Measurements from ENCODE around the gene ASPG. TPM values are rescaled to one million over a fixed set of nuclear protein-coding genes. Genes with fewer than 3 reads are reported as not detected.
A peak's percentile ranks its signal among the peaks of the same experiment; 100 is the strongest.

The ASPG gene
- total RNA-seq, result 282 TPM

DNA sequence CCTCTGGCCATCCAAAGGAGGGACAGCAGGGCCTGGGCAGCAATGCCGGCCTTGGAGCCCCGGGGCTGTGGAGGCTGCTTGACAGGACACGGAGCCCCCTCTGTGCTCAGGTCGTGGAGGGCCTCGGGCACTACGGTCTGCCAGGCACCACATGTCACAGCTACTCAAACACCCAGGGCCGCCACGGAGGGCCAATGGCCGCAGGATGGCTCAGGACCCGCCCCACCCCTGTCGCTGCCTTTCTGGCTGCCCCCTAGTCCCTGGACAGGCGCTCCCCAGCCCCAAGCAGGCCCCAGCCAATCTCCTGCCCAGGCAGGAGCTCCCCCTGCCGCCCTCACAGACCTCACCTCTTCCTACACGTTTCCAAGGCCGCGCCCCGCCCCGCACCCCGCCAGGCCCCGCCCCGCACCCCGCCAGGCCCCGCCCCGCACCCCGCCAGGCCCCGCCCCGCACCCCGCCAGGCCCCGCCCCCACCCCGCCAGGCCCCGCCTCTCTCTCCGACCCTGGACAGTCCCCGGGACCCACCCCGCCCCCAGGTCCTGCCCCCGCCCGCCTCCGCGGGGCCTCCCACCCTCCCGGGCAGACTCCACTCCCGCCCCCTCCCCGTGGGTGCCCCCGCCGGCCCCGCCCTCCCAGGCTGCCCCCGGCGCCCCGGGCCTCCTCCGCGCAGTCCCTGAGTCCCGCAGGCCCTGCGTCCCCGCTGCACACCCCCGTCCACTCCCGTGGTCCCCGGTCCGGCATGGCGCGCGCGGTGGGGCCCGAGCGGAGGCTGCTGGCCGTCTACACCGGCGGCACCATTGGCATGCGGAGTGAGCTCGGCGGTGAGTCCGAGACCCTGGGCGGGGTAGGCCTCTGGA lies at the start of gene ASPG:
Gene ASPG, plus strand, starts transcription at position 669 of the 857 bp plus-strand sequence. Its CDS starts 71 bp downstream, at position 740.
- ATAC-seq, result peak; percentile 65
- peak; percentile 91 for DNase-seq (ENCODE audit: low spot score)

DNA sequence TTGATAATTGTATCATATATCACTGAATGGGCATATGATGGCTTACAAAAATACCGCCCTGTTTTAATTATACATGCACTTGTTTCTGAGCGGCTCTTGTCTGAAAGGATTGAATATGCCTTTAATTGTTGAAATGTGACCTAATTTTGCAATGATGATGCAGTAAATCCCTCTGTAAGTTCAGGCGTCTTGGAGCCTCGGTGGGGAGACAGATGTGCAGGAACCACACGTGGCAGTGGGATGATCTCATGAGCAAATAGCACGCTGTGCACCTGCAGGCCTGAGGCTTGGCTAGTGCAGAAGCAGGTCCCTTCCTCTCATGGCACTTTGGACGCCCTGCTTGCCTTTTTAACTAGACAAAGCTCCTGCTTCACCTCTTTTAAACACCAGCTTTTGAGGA lies 49.3 kb upstream of the ASPG start:
- DNase-seq (ENCODE audit: low spot score), result no peak
- ATAC-seq, result no peak

DNA sequence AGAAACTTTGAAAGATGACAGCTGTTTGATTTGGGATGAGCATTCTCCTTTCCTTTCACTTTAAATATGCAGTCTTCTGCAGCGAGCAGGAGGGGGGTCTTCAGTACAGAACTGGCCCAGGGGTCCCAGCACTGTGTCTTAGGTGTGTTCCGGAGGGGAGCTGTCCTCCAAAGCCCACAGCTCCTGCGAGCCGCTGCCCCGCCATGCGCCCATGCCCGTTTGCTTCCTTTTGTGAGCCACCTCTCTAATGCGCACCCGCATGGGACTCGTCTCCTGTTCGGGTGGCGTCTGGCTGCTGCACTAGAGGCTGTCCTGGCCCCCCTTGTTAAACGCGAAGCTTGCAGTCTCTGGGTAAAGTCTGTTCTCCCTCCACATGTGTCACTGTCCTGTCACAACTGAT lies 48.4 kb upstream of the ASPG start:
- ATAC-seq, result no peak
- no peak for DNase-seq (ENCODE audit: low spot score)

DNA sequence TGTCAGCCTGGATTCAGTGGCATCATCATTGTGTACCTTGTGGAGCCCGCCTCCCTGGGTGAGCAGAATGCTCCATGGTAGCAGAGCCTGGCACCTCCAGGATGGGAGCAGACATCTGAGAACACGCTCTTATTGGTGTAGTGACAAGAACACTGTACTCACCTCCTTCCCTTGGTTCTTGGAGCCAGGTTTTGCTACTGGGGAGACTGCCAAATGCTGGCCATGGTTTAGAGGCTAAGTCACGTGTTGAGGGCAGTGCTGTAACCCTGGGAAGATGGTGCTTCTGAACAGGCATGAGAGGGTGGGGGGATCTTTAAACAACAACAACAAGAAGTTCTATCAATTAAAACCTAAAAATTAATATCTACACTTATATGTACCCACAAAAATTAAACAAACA lies 47.6 kb upstream of the ASPG start:
- no peak for DNase-seq (ENCODE audit: low spot score)

DNA sequence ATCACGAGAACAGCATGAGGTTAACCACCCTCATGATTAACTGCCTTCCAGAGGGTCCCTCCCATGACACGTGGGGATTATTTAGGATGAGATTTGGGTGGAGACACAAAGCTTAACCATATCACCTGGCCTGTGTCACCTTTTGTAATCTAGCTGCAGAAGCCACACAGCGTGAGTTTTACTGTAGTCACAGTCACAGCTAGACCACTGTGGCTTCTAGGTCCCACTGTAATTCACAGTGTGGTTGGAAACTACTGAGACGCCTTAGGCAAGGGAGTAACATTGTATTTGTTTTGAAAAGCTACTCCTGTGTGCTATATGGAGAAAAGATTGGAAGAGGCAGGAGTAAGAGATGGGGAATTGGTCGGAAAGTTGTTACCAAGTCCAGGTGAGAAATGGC lies 46.3 kb upstream of the ASPG start:
- no peak for ATAC-seq
- no peak for DNase-seq (ENCODE audit: low spot score)

More for the DNA sequence above, 47.6 kb upstream of the ASPG start:
- ATAC-seq, result no peak

DNA sequence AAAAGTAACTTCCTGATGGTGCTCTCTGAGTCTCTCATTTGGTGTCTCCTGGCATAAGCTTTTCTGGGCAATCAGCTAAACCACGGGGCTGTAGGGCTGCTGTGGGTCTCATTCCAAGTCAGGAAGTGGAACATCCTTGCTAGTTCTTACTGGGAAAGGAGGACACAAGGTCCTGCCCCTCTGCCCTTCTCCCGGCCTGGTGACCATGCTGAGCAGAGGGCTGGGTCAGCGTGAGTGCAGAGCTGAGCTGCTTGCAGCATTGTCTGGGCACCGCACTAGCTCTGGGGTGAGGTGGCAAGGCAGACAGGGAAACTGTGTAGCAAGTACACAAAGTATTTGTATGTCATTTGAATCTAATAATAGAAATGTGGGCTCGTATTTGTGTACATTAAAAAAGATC lies 45.0 kb upstream of the ASPG start:
- ATAC-seq (no peak), DNase-seq (ENCODE audit: low spot score) (no peak)

DNA sequence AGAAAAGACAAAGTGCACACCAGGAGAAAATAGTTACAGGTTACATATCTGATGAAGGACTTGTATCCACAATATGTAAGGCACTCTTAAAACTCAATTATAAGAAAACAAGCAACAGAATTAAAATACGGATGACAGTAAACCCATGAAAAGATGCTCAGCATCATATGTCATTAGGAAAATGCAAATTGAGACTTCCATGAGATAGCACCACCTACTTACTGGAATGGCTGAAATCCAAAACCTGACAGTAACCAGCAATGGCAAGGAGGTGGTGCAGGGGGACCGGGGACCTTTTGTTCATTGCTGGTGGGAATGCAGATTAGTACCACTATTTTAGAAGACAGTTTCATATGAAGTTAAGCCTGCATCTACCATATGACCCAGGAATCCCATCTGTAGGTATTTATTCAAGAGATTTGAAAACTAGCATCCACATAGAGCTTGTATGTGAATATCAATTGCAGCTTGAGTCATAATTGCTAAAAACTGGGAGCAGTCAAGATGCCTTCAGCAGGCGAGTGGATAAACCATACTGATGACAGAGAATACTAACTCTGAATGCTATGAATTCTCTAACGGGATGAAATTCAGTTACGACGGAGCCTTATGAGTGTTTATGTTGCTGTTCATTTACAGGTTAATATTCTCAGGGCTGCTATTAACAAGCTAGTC lies 43.9 kb upstream of the ASPG start:
- ATAC-seq, result no peak
- no peak for DNase-seq (ENCODE audit: low spot score)

DNA sequence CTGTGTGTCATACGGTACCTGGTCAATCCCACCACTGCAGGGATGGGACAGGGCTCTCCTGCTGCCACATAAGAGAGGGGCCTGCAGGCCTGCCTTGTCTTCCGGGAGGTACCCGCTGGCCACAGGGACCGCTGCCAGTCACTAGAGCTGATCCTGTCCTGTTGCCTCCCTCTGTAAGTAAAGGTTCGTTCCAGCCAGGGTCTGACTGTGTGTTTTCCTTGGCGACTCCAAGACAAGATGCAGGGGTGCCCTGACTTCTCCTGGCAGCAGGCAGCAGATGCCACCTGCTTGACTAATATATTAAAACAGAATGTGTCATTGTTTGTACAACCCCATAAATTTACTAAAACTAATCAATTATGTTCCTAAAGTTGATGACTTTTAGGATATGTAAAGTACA lies 41.5 kb upstream of the ASPG start:
- no peak for ATAC-seq

DNA sequence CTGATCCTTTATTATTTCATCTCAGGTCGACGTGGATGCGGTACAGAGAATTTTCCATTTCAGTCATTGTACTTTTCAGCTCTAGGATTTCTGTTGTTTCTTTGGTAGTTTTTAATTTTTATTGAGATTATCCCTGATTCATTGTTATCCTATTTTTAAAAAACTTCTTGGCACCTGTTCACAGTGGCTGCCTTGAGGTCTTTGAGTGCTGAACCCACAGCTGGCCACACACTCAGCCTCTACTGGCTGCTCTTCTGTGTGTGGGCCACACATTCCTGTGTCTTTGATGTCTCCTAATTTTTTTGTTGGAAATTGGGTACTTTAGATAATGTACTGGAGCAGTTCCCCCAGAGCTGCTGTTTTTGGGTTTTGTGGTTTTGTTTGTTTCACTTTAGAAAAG lies 37.7 kb upstream of the ASPG start:
- ATAC-seq (no peak), DNase-seq (ENCODE audit: low spot score) (no peak)

More for the DNA sequence above, 41.5 kb upstream of the ASPG start:
- no peak for DNase-seq (ENCODE audit: low spot score)

DNA sequence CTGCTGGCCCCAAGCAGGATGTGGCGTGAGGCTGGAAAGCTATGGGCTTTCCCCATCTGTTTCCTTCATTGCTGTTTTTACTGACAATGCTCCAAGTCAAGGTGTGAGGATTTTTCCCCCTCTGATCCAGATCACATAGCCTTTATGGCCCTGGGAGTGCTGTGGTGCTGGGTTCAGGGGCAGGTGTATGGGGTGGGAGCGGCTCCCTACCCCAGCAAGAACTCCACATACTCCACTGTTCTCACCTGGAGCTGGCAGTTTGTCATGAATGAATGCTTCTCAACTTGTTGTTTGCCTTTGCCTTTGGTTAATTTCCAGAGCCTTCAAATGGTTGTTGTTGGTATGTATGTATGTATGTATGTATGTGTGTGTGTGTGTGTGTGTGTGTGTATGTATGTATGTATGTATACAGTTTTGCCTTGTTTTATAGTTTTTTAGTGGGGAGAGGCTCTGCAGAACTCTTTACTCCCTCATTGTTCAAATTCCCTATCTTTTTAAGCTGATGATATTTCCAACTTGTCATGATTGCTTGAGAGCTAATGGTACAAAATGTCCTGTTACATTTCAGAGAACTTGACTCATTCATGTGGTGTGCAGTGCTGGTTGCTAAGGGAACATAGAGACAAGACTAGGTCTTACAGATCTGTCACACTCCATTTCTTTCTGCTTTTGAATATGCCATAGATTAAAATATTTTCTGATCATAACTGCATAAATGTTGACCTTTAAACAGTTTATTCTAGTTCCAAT lies 36.6 kb upstream of the ASPG start:
- no peak for ATAC-seq
- DNase-seq (ENCODE audit: low spot score), result no peak

DNA sequence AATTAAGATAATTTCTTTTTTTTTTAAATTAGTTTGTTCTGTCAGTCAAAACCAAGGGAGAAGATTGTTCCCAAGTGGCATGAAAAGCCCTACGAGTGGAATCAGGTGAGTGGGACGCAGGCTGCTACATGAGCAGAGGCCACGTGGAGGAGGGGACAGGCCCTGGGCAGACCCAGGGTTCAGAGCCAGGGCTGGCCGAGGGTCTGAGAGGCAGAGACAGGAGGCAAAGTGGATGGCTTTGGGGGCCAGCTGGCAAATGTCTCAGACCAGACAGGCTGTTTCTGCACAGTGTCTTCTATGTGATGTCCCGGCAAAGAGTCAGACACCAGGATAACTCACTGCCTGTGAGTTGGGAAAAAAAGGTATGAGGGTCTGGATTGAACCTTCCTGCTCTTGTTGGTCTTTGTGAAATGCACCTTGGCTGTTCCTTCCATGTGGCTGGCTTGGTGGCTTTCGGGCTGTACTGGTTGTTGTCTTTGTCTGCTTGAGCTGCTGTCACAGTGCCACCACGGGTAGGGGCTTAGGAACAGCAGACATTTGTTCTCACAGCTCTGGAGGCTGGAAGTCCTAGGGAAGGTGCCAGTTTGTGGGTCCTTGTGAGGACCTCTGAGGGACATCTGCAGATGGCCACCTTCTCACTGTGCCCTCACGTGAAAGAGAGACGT lies 35.8 kb upstream of the ASPG start:
- DNase-seq (ENCODE audit: low spot score), result no peak
- no peak for ATAC-seq

DNA sequence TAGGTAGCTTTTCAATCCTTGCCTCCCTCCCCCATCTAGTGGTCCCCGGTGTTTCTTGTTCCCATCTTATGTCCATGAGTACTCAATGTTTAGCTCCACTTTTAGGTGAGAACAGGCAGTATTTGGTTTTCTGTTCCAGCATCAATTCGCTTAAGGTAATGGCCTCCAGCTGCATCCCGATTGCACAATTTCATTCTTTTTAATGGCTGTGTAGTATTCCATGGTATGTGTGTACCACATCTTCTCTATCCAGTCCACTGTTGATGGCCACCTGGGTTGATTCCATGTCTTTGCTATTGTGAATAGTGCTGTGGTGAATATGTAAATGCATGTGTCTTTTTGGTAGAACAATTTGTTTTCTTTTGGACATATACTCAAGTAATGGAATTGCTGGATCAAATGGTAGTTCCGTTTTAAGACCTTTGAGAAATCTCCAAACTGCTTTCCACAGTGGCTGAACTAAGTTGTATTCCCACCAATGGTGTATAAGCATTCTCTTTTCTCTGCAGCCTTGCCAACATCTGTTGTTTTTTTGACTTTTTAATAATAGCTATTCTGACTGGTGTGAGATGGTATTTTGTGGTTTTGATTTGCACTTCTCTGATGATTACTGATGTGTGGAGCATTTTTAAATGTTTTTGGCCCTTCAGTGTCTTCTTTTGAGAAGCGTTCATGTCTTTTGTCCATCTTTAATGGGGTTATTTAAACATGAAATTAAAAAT lies 34.2 kb upstream of the ASPG start:
- ATAC-seq (no peak), DNase-seq (ENCODE audit: low spot score) (no peak)

DNA sequence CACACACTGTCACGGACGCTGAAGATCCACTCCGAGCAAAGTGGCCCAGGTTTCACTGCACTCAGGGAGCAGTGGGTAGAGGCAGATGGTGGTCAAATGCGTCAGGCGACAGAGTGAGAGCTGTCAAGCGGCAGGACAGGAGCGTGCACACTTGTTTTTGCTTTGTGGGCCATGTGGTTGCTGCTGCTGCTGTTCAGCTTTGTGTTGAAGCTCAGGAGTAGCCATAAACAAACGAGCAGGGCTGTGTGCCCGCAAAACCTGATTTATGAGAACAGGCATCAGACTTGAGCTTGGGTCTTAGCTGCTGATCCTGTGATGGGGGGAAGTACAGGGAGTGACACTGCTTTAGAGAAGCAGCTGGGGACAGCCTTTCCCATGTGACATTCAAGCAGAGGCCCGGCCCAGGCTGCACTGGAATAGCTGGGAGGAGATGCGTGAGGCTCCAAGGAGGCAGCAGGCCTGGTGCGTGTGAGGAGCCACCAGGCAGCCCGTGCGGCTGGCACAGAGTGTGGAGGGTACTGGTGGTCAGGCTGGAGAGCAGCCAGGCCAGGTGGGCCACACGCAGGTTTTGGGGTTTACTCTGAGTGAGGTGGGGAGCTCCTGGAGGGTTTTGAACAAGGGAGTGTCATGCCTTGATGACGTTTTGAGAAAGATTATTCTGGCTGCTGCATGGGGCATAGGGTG lies 31.1 kb upstream of the ASPG start:
- ATAC-seq, result no peak

DNA sequence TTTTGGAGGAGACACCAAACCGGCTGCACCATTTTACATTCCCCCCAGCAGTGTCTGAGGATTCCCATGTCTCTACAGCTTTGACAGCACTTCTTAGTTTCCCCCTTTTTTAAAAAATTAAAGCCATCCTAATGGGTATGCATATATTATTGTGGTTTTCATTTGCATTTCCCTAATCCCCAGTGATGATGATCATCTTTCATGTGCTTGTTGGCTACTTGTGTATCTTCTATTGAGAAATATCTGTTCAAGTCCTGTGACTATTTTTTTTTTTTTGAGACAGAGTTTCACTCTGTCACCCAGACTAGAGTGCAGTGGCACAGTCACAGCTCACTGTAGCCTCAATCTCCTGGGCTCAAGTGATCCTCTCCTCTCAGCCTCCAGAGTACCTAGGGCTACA lies 23.2 kb upstream of the ASPG start:
- DNase-seq (ENCODE audit: low spot score), result no peak
- ATAC-seq, result no peak

More for the DNA sequence above, 31.1 kb upstream of the ASPG start:
- DNase-seq (ENCODE audit: low spot score), result no peak

DNA sequence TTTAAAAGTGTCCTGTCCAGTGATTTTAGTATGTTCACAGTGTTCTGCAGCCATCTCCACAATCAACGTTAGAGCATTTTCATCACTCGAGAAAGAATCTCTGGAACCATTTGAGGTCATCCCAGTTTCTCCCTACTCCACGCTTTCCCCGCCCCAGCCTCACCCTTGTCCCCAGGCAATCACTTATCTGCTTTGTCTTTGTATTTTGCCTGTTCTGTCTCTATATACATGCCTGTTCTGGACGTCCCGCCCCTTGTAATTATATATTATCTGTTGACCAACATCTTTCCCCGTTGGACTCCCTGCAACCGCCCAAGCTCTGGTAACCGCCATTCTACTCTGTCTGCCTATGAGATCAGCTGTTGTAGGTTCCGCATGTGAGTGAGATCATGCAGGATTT lies 21.5 kb upstream of the ASPG start:
- DNase-seq (ENCODE audit: low spot score), result no peak
- no peak for ATAC-seq

DNA sequence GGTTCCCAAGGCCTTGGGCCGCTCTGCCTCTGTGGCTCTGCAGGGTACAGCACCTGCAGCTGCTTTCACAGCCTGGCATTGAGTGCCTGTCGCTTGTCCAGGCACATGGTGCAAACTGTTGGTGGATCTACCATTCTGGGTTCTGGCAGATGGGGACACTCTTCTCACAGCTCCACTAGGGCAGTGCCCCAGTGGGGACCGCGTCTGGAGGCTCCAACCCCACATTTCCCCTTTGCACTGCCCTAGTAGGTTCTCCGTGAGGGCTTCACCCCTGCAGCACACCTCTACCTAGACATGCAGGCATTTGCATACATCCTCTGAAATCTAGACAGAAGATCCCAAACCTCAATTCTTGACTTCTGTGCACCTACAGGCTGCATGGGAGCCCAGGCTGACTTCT lies 19.2 kb upstream of the ASPG start:
- no peak for DNase-seq (ENCODE audit: low spot score)
- no peak for ATAC-seq

DNA sequence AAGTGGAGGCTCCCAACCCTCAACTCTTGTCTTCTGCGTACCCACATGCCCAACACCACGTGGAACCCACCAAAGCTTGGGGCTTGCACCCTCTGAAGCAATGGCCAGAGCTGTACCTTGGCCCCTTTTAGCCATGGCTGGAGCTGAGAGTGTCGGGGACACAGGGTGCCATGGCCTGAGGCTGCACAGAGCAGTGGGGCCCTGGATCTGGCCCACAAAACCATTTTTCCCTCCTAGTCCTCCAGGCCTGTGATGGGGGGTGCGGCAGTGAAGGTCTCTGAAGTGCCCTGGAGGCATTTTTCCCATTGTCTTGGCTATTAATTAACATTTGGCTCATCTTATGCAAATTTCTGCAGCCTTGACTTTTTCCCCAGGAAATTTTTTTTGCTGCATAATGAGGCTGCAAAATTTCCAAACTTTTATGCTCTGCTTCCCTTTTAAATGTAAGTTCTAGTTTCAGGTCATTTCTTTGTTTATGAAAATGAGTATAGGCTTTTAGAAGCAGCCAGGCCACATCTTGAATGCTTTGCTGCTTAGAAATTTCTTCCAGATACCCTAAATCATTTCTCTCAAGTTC lies 18.7 kb upstream of the ASPG start:
- DNase-seq (ENCODE audit: low spot score) (no peak), ATAC-seq (no peak)

DNA sequence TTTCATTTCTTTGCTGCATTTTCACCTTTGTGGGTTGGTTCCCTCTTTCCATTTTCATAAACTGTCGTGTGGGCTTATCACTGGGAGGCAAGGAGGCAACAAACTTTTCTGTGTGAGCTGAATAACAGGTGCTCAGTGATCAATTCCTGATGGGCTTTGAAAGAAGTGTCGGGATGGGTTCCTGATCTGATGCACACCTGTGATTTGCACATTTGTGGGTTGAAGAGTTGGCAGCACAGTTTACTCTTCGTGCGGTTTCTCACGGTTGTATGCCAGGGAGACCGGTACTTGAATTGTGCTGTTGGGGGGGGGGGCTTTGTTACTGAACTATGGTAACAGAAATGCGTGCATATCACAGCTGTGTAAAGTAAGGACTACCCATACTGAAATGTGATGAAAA lies 16.0 kb upstream of the ASPG start:
- ATAC-seq, result no peak
- no peak for DNase-seq (ENCODE audit: low spot score)

DNA sequence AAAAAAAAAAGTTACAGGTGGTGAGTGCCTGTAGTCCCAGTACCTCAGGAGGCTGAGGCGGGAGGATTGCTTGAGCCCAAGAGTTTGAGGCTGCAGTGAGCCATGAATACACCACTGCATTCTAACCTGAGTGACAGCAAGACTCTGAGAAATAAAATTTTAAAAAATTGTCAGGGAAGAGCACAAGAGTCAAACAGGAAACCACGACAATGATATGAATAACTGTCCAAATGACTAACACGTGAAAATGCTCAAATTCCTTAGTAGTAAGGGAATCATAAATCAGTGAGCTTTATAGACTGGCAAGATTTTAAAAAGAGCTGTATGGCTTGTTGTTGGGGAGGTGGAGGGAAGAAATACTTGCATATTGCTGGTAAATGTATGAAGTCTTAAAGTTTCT lies 12.9 kb upstream of the ASPG start:
- ATAC-seq, result no peak
- no peak for DNase-seq (ENCODE audit: low spot score)

DNA sequence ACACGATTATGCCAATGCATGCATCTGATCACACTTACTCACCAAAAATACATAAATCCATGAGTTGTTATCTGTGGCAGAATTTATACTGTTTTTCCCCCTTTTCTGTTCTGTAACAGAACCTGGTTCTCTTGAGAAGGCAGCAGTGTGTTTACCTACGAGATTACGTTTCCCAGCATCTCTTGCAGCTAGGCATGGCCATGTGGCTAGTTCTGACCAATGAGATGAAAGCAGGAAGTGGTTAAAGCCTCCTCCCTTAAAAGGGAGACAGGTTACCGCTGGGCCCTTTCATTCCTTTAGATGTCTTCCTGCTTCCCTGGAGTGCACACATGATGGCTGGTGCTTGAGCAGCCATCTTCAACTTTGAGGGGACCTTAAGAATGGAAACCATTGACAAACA lies 11.7 kb upstream of the ASPG start:
- ATAC-seq (no peak), DNase-seq (ENCODE audit: low spot score) (no peak)
